B cell (primary cell): ENCODE results near the gene ARV1. TPM values are rescaled to one million over a fixed set of nuclear protein-coding genes. Genes with fewer than 3 reads are reported as not detected.

Experiments used
- ATAC-seq: fragments of 200-7000 bp; cut with Tn5 transposase; one replicate; pipeline ENCODE4 v1.10.0; 2021; ENCODE audit warnings: low read depth, mild to moderate bottlenecking, moderate number of reproducible peaks, moderate library complexity
- CTCF ChIA-PET: fragments of 350-600 bp; sonication (Branson Sonifier 250); formaldehyde crosslinking; loops from one replicate; lab custom pipeline; 2021; ENCODE audit warnings: antibody characterized with exemption, inconsistent platforms; lab: Charles Lee
- POLR2A ChIA-PET: fragments of 350-600 bp; sonication (Branson Sonifier 250); formaldehyde crosslinking; loops from one replicate; lab custom pipeline; 2021; ENCODE audit warnings: antibody characterized with exemption; lab: Charles Lee
- DNase-seq: peaks from one replicate; pipeline ENCODE4 v3.0.0; 2013
- H2AFZ ChIP-seq: 2 replicates; pipeline ENCODE4 v1.6.1; 2012; ENCODE audit warnings: mild to moderate bottlenecking, low read depth, low read length; ENCODE audit not compliant: insufficient read depth, poor library complexity, severe bottlenecking
- H3K27ac ChIP-seq, 2 donors: 1 replicate in 1 of 2; 2 replicates in 1 of 2; pipeline ENCODE4 v1.5.1; 2012 to 2013; ENCODE audit warnings: low read length in 2 of 2, mild to moderate bottlenecking in 2 of 2, moderate library complexity in 1 of 2
- H3K27me3 ChIP-seq, 4 experiments: fragments of 200-600 bp in 1 of 4; sonication (generic) in 1 of 4; replicated peaks in 1 of 4; 1 replicate in 2 of 4; 2 replicates in 2 of 4; pipeline versions ENCODE4 v1.6.1 to v1.7.0; 2013 to 2016; ENCODE audit warnings: low read length in 3 of 4, mild to moderate bottlenecking in 2 of 4, mixed read lengths in 1 of 4, moderate library complexity in 1 of 4; ENCODE audit not compliant: insufficient read depth in 4 of 4, control insufficient read depth in 3 of 4; ENCODE audit errors: control extremely low read depth in 1 of 4
- H3K36me3 ChIP-seq, 2 experiments: replicated peaks in 1 of 2; 1 replicate in 1 of 2; 2 replicates in 1 of 2; pipeline versions ENCODE4 v1.6.1 to v1.7.1; 2013; ENCODE audit warnings: low read length in 1 of 2; ENCODE audit not compliant: insufficient read depth in 2 of 2, control insufficient read depth in 1 of 2; ENCODE audit errors: control extremely low read depth in 1 of 2, extremely low read depth in 1 of 2
- H3K4me1 ChIP-seq, 2 donors: fragments of 200-600 bp in 1 of 2; sonication (generic) in 1 of 2; 1 replicate in 1 of 2; 2 replicates in 1 of 2; pipeline versions ENCODE4 v1.5.1 to v1.6.1; 2013 to 2017; ENCODE audit warnings: low read length in 2 of 2; ENCODE audit not compliant: control insufficient read depth in 2 of 2, insufficient read depth in 2 of 2
- H3K4me2 ChIP-seq: replicated peaks from 2 replicates; pipeline ENCODE3; 2012; ENCODE audit warnings: mild to moderate bottlenecking, low read depth, low read length; ENCODE audit not compliant: poor library complexity, severe bottlenecking
- H3K4me3 ChIP-seq, 5 experiments: fragments of 200-600 bp in 1 of 5; sonication (generic) in 1 of 5; 1 replicate in 3 of 5; 2 replicates in 2 of 5; pipeline versions ENCODE4 v1.5.1 to v1.7.0; 2011 to 2016; ENCODE audit warnings: low read length in 4 of 5, mild to moderate bottlenecking in 4 of 5, low read depth in 2 of 5, control low read depth in 1 of 5, moderate library complexity in 1 of 5; ENCODE audit not compliant: insufficient read depth in 1 of 5; ENCODE audit errors: control extremely low read depth in 1 of 5, extremely low read depth in 1 of 5
- H3K79me2 ChIP-seq: fragments of 200-600 bp; sonication (generic); one replicate; pipeline ENCODE4 v1.6.0; 2016; ENCODE audit warnings: low read length; ENCODE audit not compliant: control insufficient read depth, insufficient read depth
- H3K9ac ChIP-seq: fragments of 200-600 bp; sonication (generic); 2 replicates; pipeline ENCODE4 v1.6.1; 2017; ENCODE audit warnings: mild to moderate bottlenecking, low read length, moderate library complexity
- H3K9me3 ChIP-seq, 3 donors: one replicate each; pipeline versions ENCODE4 v1.6.1 to v1.7.1; 2013; ENCODE audit warnings: low read length in 2 of 3; ENCODE audit not compliant: control insufficient read depth in 2 of 3, insufficient read depth in 1 of 3; ENCODE audit errors: control extremely low read depth in 1 of 3
- H4K20me1 ChIP-seq: 2 replicates; pipeline ENCODE4 v1.6.0; 2012; ENCODE audit warnings: mild to moderate bottlenecking, low read length; ENCODE audit not compliant: insufficient read depth, control insufficient read depth, poor library complexity, severe bottlenecking
- H3K27ac Mint-ChIP-seq: one replicate; pipeline ENCODE4 v1.8.0; 2021; ENCODE audit warnings: mixed read lengths
- H3K27me3 Mint-ChIP-seq: one replicate; pipeline ENCODE4 v1.8.0; 2021; ENCODE audit warnings: mixed read lengths
- H3K4me1 Mint-ChIP-seq: one replicate; pipeline ENCODE4 v1.8.0; 2021; ENCODE audit warnings: mixed read lengths
- H3K4me3 Mint-ChIP-seq: one replicate; pipeline ENCODE4 v1.8.0; 2021; ENCODE audit warnings: mixed read lengths
- H3K9me3 Mint-ChIP-seq: one replicate; pipeline ENCODE4 v1.8.0; 2022; ENCODE audit warnings: mixed read lengths; ENCODE audit not compliant: insufficient read depth
- EZH2 ChIP-seq: IDR thresholded peaks from 2 replicates; pipeline ENCODE4 v1.6.1; 2012; ENCODE audit warnings: borderline replicate concordance, low read depth, mild to moderate bottlenecking, moderate library complexity, low read length; ENCODE audit not compliant: insufficient read depth, poor library complexity, severe bottlenecking
- WGBS: methylation state at CpG from one replicate; pipeline ENCODE4 v1.1.5; 2013; ENCODE audit warnings: missing lambda C conversion rate; ENCODE audit not compliant: insufficient coverage; 5-methylcytosine and 5-hydroxymethylcytosine counted together
- intact Hi-C: fragments of 100-400 bp; cut with micrococcal nuclease; formaldehyde crosslinking; loops from one replicate; pipeline ENCODE4 v1.10.0; 2022
- polyA plus RNA-seq: library from polyadenylated mRNA; depleted of rRNA; stranded (reverse); fragments of >200 nt; gene quantifications from 2 replicates; pipeline ENCODE4 v1.2.3, GENCODE V29; 2012
- total RNA-seq, 2 donors: library from RNA; stranded (reverse); fragments of 120-200 nt in 1 of 2; gene quantifications; 1 replicate in 1 of 2; 2 replicates in 1 of 2; pipeline versions ENCODE4 v1.2.3 to v1.2.4, GENCODE V29; 2013 to 2022
- TF ChIP-seq, protein P1 (sequence below): fragments of 200-600 bp; IDR thresholded peaks from one replicate; pipeline ENCODE4 v1.8.0; 2022; ENCODE audit warnings: antibody characterized with exemption, mild to moderate bottlenecking

ARV1 gene
- total and polyA plus RNA-seq, 2 donors (not counting 1 experiment from before 2014, with no cell fraction given) = 10.7 to 11.6 TPM

DNA sequence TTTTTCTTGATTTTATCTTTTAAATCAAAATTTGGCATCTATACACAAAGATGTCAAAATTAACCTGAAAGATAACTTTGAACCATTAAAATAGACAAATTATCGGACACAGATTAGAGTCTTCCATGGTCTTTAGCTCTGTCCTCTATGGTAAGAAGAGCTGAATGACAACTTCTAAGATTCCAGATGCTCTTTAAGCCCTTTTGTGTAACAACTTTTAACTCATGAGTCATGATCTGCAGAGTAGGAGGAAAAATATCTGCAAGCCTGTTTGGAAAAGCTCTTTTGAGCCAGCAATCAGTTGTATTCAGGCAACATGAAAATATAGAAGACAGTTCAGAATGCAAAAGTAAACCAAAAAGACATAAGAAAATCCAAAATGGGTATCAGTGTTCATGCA, 38.0 kb upstream of the ARV1 start:
- ChIA-PET POLR2A (no interaction called here), CTCF (interaction anchor here (1.6 kb wide), 1 partner anchor 11 kb away, joined by 4 read pairs; no protein-coding TSS in a partner anchor)
- H3K27me3 ChIP-seq = no peaks in the 10 kb centered on the region
- no peak overlapping the region for H3K27ac Mint-ChIP-seq
- H3K9me3 ChIP-seq = peaks cover 0 to 2% (median 0%) of the 10 kb centered on the region in 3 donors
- intact Hi-C loops = loop anchor here (5.0 kb wide), 1 partner anchor 36 kb away; the partner anchor contains the start of genes ARV1 and TTC13
- H3K4me3 Mint-ChIP-seq = no peak overlapping the region
- ATAC-seq = no peak
- H3K27me3 Mint-ChIP-seq = no peaks in the 10 kb centered on the region
- no peak for DNase-seq
- WGBS = no CpG with 5 or more reads among the region's 1 CpG
- no peaks in the 10 kb centered on the region for H3K4me1 ChIP-seq
- no peak overlapping the region for H3K4me3 ChIP-seq
- no peaks in the 10 kb centered on the region for H4K20me1 ChIP-seq
- TF ChIP-seq, protein P1, sequence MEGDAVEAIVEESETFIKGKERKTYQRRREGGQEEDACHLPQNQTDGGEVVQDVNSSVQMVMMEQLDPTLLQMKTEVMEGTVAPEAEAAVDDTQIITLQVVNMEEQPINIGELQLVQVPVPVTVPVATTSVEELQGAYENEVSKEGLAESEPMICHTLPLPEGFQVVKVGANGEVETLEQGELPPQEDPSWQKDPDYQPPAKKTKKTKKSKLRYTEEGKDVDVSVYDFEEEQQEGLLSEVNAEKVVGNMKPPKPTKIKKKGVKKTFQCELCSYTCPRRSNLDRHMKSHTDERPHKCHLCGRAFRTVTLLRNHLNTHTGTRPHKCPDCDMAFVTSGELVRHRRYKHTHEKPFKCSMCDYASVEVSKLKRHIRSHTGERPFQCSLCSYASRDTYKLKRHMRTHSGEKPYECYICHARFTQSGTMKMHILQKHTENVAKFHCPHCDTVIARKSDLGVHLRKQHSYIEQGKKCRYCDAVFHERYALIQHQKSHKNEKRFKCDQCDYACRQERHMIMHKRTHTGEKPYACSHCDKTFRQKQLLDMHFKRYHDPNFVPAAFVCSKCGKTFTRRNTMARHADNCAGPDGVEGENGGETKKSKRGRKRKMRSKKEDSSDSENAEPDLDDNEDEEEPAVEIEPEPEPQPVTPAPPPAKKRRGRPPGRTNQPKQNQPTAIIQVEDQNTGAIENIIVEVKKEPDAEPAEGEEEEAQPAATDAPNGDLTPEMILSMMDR = no peak
- no peak for TF ChIP-seq EZH2
- no peak overlapping the region for H3K9ac ChIP-seq
- no peak overlapping the region for H3K4me2 ChIP-seq
- peaks cover 13% of the 10 kb centered on the region for H3K79me2 ChIP-seq
- H3K27ac ChIP-seq = no peak overlapping the region
- H3K36me3 ChIP-seq = peaks cover 25 to 55% of the 10 kb centered on the region in 2 experiments
- no peak overlapping the region for H2AFZ ChIP-seq
- H3K4me1 Mint-ChIP-seq = no peaks in the 10 kb centered on the region
- H3K9me3 Mint-ChIP-seq = no peaks in the 10 kb centered on the region

DNA sequence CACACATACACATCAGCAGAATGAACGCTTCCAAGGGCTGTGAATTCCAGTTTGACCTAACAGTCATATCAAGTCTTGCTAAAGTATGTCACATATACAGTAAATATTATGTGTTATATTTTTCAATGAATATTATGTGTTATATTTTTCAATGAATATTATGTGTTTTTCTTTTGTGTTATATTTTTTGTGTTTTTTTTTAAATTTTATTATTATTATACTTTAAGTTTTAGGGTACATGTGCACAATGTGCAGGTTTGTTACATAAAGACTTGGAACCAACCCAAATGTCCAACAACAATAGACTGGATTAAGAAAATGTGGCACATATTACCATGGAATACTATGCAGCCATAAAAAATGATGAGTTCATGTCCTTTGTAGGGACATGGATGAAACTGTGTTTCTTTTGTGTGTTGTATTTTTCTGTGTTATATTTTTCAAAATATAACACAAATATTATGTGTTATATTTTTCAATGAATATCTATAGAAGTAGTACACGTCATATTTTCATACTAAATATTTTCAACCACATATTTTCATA, 35.8 kb upstream of the ARV1 start:
- CTCF ChIA-PET = no interaction called here
- H3K27ac Mint-ChIP-seq = no peak overlapping the region
- Histone ChIP-seq H3K4me1 (peaks cover 10 to 11% of the 10 kb centered on the region in 2 donors), H3K4me2 (no peak overlapping the region), H2AFZ (no peak overlapping the region), H3K27me3 (no peaks in the 10 kb centered on the region), H3K27ac (no peak overlapping the region), H3K4me3 (no peak overlapping the region), H3K9me3 (peaks cover 0 to 2% (median 0%) of the 10 kb centered on the region in 3 donors), H3K36me3 (peaks cover 25 to 34% of the 10 kb centered on the region in 2 experiments), H3K9ac (no peak overlapping the region), H4K20me1 (no peaks in the 10 kb centered on the region), H3K79me2 (peaks cover 32% of the 10 kb centered on the region)
- ATAC-seq (no peak), DNase-seq (no peak)
- TF ChIP-seq, protein P1 = no peak
- no peak for TF ChIP-seq EZH2
- H3K4me1 Mint-ChIP-seq = peaks cover 12% of the 10 kb centered on the region
- no peaks in the 10 kb centered on the region for H3K9me3 Mint-ChIP-seq
- no CpG with 5 or more reads among the region's 2 CpGs for WGBS
- H3K27me3 Mint-ChIP-seq = no peaks in the 10 kb centered on the region
- no peak overlapping the region for H3K4me3 Mint-ChIP-seq
- intact Hi-C loops = loop anchor here (5.0 kb wide), 1 partner anchor 34 kb away; the partner anchor contains the start of genes ARV1 and TTC13
- POLR2A ChIA-PET = no interaction called here
